Measurements from ENCODE around the gene EFTUD2. TPM values are rescaled to one million over a fixed set of nuclear protein-coding genes. Genes with fewer than 3 reads are reported as not detected.

Gene EFTUD2
- total and polyA plus RNA-seq, 4 donors: 35.5 to 93.3 (median 73.3) TPM

- ATAC-seq (ENCODE audit: insufficient read depth, low FRiP score): no peak
Measured at GRCh38 chr17:44903012-44903685, 3.9 kb upstream of the EFTUD2 start.

GRCh38 chr17:44902135-44902760, 3.0 kb upstream of the EFTUD2 start:
- H3K9ac ChIP-seq (ENCODE audit: insufficient read depth in 1 of 2, low read length in 2 of 2): no peak overlapping the region
- H3K36me3 ChIP-seq (ENCODE audit: control insufficient read depth in 4 of 4, insufficient read depth in 4 of 4, low read length in 4 of 4): no peaks in the 10 kb centered on the region

More at GRCh38 chr17:44903012-44903685, 3.9 kb upstream of the EFTUD2 start:
- H3K27me3 ChIP-seq (ENCODE audit: control insufficient read depth in 3 of 3, insufficient read depth in 3 of 3, low read length in 2 of 3): peaks cover 0 to 3% (median 0%) of the 10 kb centered on the region in 3 donors
- no peak for DNase-seq
- no peaks in the 10 kb centered on the region for H3K9me3 ChIP-seq (ENCODE audit: control insufficient read depth in 4 of 4, insufficient read depth in 3 of 4, low read length in 3 of 4)
- H3K4me3 ChIP-seq: no peak overlapping the region
- no peak for TF ChIP-seq CTCF (IDR thresholded peaks at IDR 0.05; ENCODE audit: control extremely low read depth, extremely low read depth)
- H3K27ac ChIP-seq (ENCODE audit: low read depth in 1 of 2, low read length in 1 of 2): no peak overlapping the region
- no peak overlapping the region for H3K9ac ChIP-seq (ENCODE audit: insufficient read depth in 1 of 2, low read length in 2 of 2)
- 77% methylated on average over 8 of the region's 8 CpGs for WGBS, 2 donors
- peaks cover 0 to 17% (median 4%) of the 10 kb centered on the region in 5 donors for H3K4me1 ChIP-seq (ENCODE audit: control insufficient read depth in 5 of 5, insufficient read depth in 5 of 5, low read length in 5 of 5)
- H3K36me3 ChIP-seq (ENCODE audit: control insufficient read depth in 4 of 4, insufficient read depth in 4 of 4, low read length in 4 of 4): no peaks in the 10 kb centered on the region

GRCh38 chr17:44901411-44901921, 2.2 kb upstream of the EFTUD2 start:
- ATAC-seq (ENCODE audit: insufficient read depth, low FRiP score) (no peak), DNase-seq (no peak)
- Histone ChIP-seq H3K4me1 (ENCODE audit: control insufficient read depth in 5 of 5, insufficient read depth in 5 of 5, low read length in 5 of 5) (peaks cover 0 to 23% (median 3%) of the 10 kb centered on the region in 5 donors), H3K9me3 (ENCODE audit: control insufficient read depth in 4 of 4, insufficient read depth in 3 of 4, low read length in 3 of 4) (no peaks in the 10 kb centered on the region), H3K4me3 (no peak overlapping the region), H3K27ac (ENCODE audit: low read depth in 1 of 2, low read length in 1 of 2) (no peak overlapping the region), H3K9ac (ENCODE audit: insufficient read depth in 1 of 2, low read length in 2 of 2) (no peak overlapping the region), H3K36me3 (ENCODE audit: control insufficient read depth in 4 of 4, insufficient read depth in 4 of 4, low read length in 4 of 4) (no peaks in the 10 kb centered on the region), H3K27me3 (ENCODE audit: control insufficient read depth in 3 of 3, insufficient read depth in 3 of 3, low read length in 2 of 3) (no peaks in the 10 kb centered on the region)
- TF ChIP-seq CTCF (IDR thresholded peaks at IDR 0.05; ENCODE audit: control extremely low read depth, extremely low read depth): no peak
- 39 to 62% methylated on average over 4 of the region's 4 CpGs for WGBS, 2 donors

More at GRCh38 chr17:44902135-44902760, 3.0 kb upstream of the EFTUD2 start:
- DNase-seq (no peak), ATAC-seq (ENCODE audit: insufficient read depth, low FRiP score) (no peak)
- Histone ChIP-seq H3K4me3 (no peak overlapping the region), H3K27ac (ENCODE audit: low read depth in 1 of 2, low read length in 1 of 2) (no peak overlapping the region), H3K4me1 (ENCODE audit: control insufficient read depth in 5 of 5, insufficient read depth in 5 of 5, low read length in 5 of 5) (peaks cover 0 to 23% (median 4%) of the 10 kb centered on the region in 5 donors), H3K27me3 (ENCODE audit: control insufficient read depth in 3 of 3, insufficient read depth in 3 of 3, low read length in 2 of 3) (peaks cover 0 to 2% (median 0%) of the 10 kb centered on the region in 3 donors), H3K9me3 (ENCODE audit: control insufficient read depth in 4 of 4, insufficient read depth in 3 of 4, low read length in 3 of 4) (no peaks in the 10 kb centered on the region)
- WGBS, 2 donors: 79 to 88% methylated on average over 17 of the region's 17 CpGs
- TF ChIP-seq CTCF (IDR thresholded peaks at IDR 0.05; ENCODE audit: control extremely low read depth, extremely low read depth): no peak
